CD4-positive, alpha-beta memory T cell (primary cell): ENCODE data around the gene ZMAT5. TPM values are rescaled to one million over a fixed set of nuclear protein-coding genes. Genes with fewer than 3 reads are reported as not detected.

Source experiments
- CTCF ChIA-PET: fragments of 350-600 bp; sonication (Branson Sonifier 250); formaldehyde crosslinking; loops from one replicate; lab custom pipeline; 2021; ENCODE audit warnings: inconsistent platforms; ENCODE audit not compliant: partially characterized antibody; lab: Charles Lee
- POLR2A ChIA-PET: fragments of 350-600 bp; sonication (Branson Sonifier 250); formaldehyde crosslinking; loops from one replicate; lab custom pipeline; 2021; ENCODE audit not compliant: partially characterized antibody; lab: Charles Lee
- DNase-seq, 5 donors: peaks; one replicate each; pipeline versions ENCODE4 v3.0.0 to v3.0.0-alpha.2; 2020 to 2022; ENCODE audit warnings: mixed read lengths in 1 of 5
- H3K27ac ChIP-seq: one replicate; pipeline ENCODE4 v1.7.0; 2013; ENCODE audit warnings: low read depth, low read length
- H3K27me3 ChIP-seq: 2 replicates; pipeline ENCODE4 v1.7.0; 2013; ENCODE audit warnings: mild to moderate bottlenecking, low read length, moderate library complexity; ENCODE audit not compliant: insufficient read depth
- H3K36me3 ChIP-seq: 2 replicates; pipeline ENCODE4 v1.7.0; 2013; ENCODE audit warnings: mild to moderate bottlenecking, low read length, moderate library complexity; ENCODE audit not compliant: insufficient read depth
- H3K4me1 ChIP-seq: 2 replicates; pipeline ENCODE4 v1.7.0; 2013; ENCODE audit warnings: mild to moderate bottlenecking, low read length, moderate library complexity; ENCODE audit not compliant: insufficient read depth
- H3K4me3 ChIP-seq, 2 donors: one replicate each; pipeline ENCODE4 v1.7.0; 2013; ENCODE audit warnings: low read length in 2 of 2, mild to moderate bottlenecking in 1 of 2
- H3K9me3 ChIP-seq, 2 donors: one replicate each; pipeline ENCODE4 v1.7.0; 2013; ENCODE audit warnings: low read length in 2 of 2, control low read depth in 1 of 2; ENCODE audit not compliant: control insufficient read depth in 1 of 2
- H3K27ac Mint-ChIP-seq, 7 donors: one replicate each; pipeline ENCODE4 v1.8.0; 2020 to 2021; ENCODE audit warnings: mixed read lengths in 7 of 7, mild to moderate bottlenecking in 6 of 7, inconsistent platforms in 3 of 7, moderate library complexity in 3 of 7
- H3K27me3 Mint-ChIP-seq, 2 donors: one replicate each; pipeline ENCODE4 v1.8.0; 2020 to 2021; ENCODE audit warnings: mixed read lengths in 2 of 2
- H3K36me3 Mint-ChIP-seq, 2 donors: one replicate each; pipeline ENCODE4 v1.8.0; 2020 to 2021; ENCODE audit warnings: mixed read lengths in 2 of 2, inconsistent platforms in 1 of 2, mild to moderate bottlenecking in 1 of 2
- H3K4me1 Mint-ChIP-seq, 4 donors: one replicate each; pipeline ENCODE4 v1.8.0; 2020 to 2021; ENCODE audit warnings: mixed read lengths in 4 of 4, mild to moderate bottlenecking in 1 of 4
- H3K4me3 Mint-ChIP-seq, 8 donors: one replicate each; pipeline ENCODE4 v1.8.0; 2020 to 2021; ENCODE audit warnings: mixed read lengths in 8 of 8, mild to moderate bottlenecking in 7 of 8, moderate library complexity in 6 of 8, inconsistent platforms in 3 of 8
- H3K9me3 Mint-ChIP-seq, 8 donors: one replicate each; pipeline ENCODE4 v1.8.0; 2020 to 2021; ENCODE audit warnings: mixed read lengths in 8 of 8, mild to moderate bottlenecking in 5 of 8, inconsistent platforms in 3 of 8, moderate library complexity in 1 of 8
- intact Hi-C: fragments of 100-400 bp; cut with micrococcal nuclease; formaldehyde crosslinking; loops from one replicate; pipeline ENCODE4 v1.15.1; 2023
- polyA plus RNA-seq, 2 donors: library from polyadenylated mRNA; unstranded; fragments of 300-500 nt; fragmentation: Illumina TruSeq; gene quantifications; one replicate each; pipeline ENCODE4 v1.2.3, GENCODE V29; 2021
- total RNA-seq, 2 experiments: library from RNA; stranded (reverse); gene quantifications; one replicate each; pipeline ENCODE4 v1.2.3, GENCODE V29; 2021

The ZMAT5 gene
- total and polyA plus RNA-seq, 4 experiments from 2014 or later: 16.3 to 67.7 (median 31.3) TPM

DNA sequence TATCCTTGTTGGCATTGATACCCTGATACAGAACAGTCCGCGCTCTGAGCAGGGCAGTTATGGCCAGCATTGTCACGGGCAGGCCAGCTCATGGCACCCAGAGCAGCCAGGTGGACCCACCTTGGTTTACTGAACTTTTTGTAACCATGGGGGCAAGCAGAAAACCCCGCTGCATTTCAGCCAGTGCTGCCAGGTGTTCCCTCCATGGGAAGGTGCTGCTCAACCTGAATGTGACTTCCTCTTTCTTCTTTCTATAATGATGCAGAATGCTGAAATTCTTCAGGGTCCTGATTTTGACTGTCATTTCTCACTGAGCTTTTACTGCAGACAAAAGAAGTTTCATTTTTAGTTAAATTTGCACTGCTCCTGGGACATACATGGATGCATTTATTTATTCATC is 82.6 kb downstream of the ZMAT5 start:
- CTCF ChIA-PET: interaction anchor here (1.6 to 2.0 kb wide), 2 partner anchors 48 to 321 kb away, joined by 3 to 4 read pairs; no protein-coding TSS in a partner anchor
- no peaks in the 10 kb centered on the region for H3K9me3 ChIP-seq

GRCh38 chr22:29683536-29683935 is 83.3 kb downstream of the ZMAT5 start:
- CTCF ChIA-PET: interaction anchor here (0.5 kb wide), 1 partner anchor 58 kb away, joined by 4 read pairs; no protein-coding TSS in a partner anchor
- Histone ChIP-seq H3K4me3 (no peak overlapping the region), H3K9me3 (no peaks in the 10 kb centered on the region), H3K36me3 (peaks cover 43% of the 10 kb centered on the region), H3K4me1 (no peaks in the 10 kb centered on the region), H3K27ac (no peak overlapping the region), H3K27me3 (no peaks in the 10 kb centered on the region)
- Mint-ChIP-seq H3K36me3 (peaks cover 37 to 74% of the 10 kb centered on the region in 2 donors), H3K4me3 (no peak overlapping the region), H3K4me1 (peaks cover 0 to 4% (median 0%) of the 10 kb centered on the region in 4 donors), H3K9me3 (no peaks in the 10 kb centered on the region), H3K27me3 (no peaks in the 10 kb centered on the region), H3K27ac (peak overlapping the region in 2 of 7 donors; percentile 19 to 67)
- intact Hi-C loops: no loop called here
- POLR2A ChIA-PET: interaction anchor here (0.7 kb wide), 1 partner anchor 345 kb away, joined by 3 read pairs; no protein-coding TSS in a partner anchor
- no peak for DNase-seq

More for the DNA sequence above, 82.6 kb downstream of the ZMAT5 start:
- Mint-ChIP-seq H3K27ac (no peak overlapping the region), H3K4me3 (no peak overlapping the region), H3K36me3 (peaks cover 37 to 70% of the 10 kb centered on the region in 2 donors), H3K27me3 (no peaks in the 10 kb centered on the region), H3K9me3 (no peaks in the 10 kb centered on the region), H3K4me1 (peaks cover 0 to 4% (median 0%) of the 10 kb centered on the region in 4 donors)
- peaks cover 36% of the 10 kb centered on the region for H3K36me3 ChIP-seq
- no peaks in the 10 kb centered on the region for H3K4me1 ChIP-seq
- intact Hi-C loops: no loop called here
- H3K4me3 ChIP-seq: no peak overlapping the region
- POLR2A ChIA-PET: interaction anchor here (0.7 kb wide), 1 partner anchor 344 kb away, joined by 3 read pairs; no protein-coding TSS in a partner anchor
- no peaks in the 10 kb centered on the region for H3K27me3 ChIP-seq
- no peak for DNase-seq
- no peak overlapping the region for H3K27ac ChIP-seq

Other genes with a start within 250 kb of the ZMAT5 start
- gene THOC5, start 213.2 kb downstream of the ZMAT5 start, total RNA-seq: 10 to 100 TPM; 57.6 to 57.7 TPM
- gene THOC5, start 213.2 kb downstream of the ZMAT5 start, polyA plus RNA-seq: 10 to 100 TPM; 24.6 to 27.5 TPM
- 10 to 100 TPM; 31.7 to 36.3 TPM for gene NIPSNAP1, start 185.9 kb downstream of the ZMAT5 start, total RNA-seq
- 10 to 100 TPM; 48.4 to 56.3 TPM for gene NIPSNAP1, start 185.9 kb downstream of the ZMAT5 start, polyA plus RNA-seq
- 10 to 100 TPM; 28.3 to 31.4 TPM for gene NF2, start 163.4 kb downstream of the ZMAT5 start, total RNA-seq
- gene NF2, start 163.4 kb downstream of the ZMAT5 start, polyA plus RNA-seq: 10 to 100 TPM; 11.7 to 20.0 TPM
- gene CABP7, start 47.0 kb downstream of the ZMAT5 start, total RNA-seq: not detected
- under 1 TPM; 0.08 to 0.13 TPM for gene CABP7, start 47.0 kb downstream of the ZMAT5 start, polyA plus RNA-seq
- 10 to 100 TPM; 47.6 to 53.2 TPM for gene UQCR10, start 362 bp upstream of the ZMAT5 start, total RNA-seq
- 100 to 1,000 TPM; 271 to 332 TPM for gene UQCR10, start 362 bp upstream of the ZMAT5 start, polyA plus RNA-seq
- gene ASCC2, start 71.3 kb upstream of the ZMAT5 start, total RNA-seq: 10 to 100 TPM; 82.3 to 88.7 TPM
- 10 to 100 TPM; 21.4 to 67.8 TPM for gene ASCC2, start 71.3 kb upstream of the ZMAT5 start, polyA plus RNA-seq
- gene MTMR3, start 116.2 kb upstream of the ZMAT5 start, total RNA-seq: 10 to 100 TPM; 65.3 to 68.6 TPM
- gene MTMR3, start 116.2 kb upstream of the ZMAT5 start, polyA plus RNA-seq: 10 to 100 TPM; 11.0 to 21.3 TPM